AG10803 (cell line): ENCODE data around the gene SMCHD1.
A peak's percentile ranks its signal among the peaks of the same experiment; 100 is the strongest.
"Not testable (repeated sequence)": the region's sequence is repeated elsewhere in the genome, so short reads cannot be mapped to it uniquely, and the experiment has no call there.

Experiments used
- DNase-seq: peaks from one replicate; pipeline ENCODE4 v3.0.0; 2010; ENCODE audit warnings: low read depth
- H3K4me3 ChIP-seq: 2 replicates; pipeline ENCODE4 v1.5.1; 2011; ENCODE audit warnings: mild to moderate bottlenecking, low read length, control low read depth
- CTCF ChIP-seq: conservative IDR thresholded peaks from 2 replicates; pipeline ENCODE4 v1.5.1; 2011; ENCODE audit warnings: mild to moderate bottlenecking, low read length, control low read depth, inconsistent platforms

Gene SMCHD1

DNA sequence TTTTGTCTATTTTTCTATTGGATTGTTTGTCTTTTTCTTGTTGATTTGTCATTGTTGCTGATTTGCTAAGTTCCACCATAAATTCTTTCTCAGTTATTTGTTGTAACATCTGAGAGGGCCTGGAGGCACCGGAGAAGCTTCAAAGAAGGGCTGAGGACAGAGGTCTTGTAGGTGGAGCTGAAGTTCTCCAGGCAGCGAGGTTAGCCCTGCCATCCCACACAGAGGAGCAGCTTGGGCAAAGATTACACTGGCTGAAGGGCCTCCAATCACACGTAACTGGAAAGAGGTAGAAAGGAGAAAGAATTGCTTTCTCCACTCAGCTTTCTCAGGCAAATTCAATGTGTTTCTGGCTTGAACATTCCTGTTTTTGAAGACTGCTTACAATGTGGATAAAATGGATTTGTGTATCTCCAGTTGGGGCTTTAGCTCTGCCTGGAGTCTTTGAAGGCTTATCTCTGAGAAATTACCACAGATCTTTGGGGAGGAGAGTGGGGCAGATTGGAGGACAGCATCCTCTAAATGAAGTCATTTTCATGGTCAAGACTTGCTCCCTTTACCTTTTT is 170.2 kb downstream of the SMCHD1 start:
- no peak overlapping the region for H3K4me3 ChIP-seq
- no peak for DNase-seq
- TF ChIP-seq CTCF = no peak

DNA sequence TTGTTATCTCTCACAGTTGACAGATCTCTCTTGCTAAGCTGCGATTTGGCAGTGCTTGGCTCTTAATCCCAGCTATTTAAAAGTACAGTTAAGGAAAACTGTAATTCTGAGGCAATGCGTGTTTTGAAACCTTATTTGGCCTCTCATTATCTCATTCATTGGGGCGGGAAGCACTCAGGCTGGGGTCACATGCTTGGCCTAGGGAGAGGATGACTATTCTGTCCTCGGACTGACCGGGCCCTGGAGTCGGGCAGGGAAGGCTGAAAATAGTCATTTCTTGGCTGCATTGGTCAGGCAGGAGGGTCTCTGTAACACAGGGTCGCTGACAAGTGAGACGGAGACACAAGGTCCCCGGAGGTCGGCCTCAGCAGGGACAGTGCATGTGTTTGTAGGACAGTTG is 171.1 kb downstream of the SMCHD1 start:
- no peak overlapping the region for H3K4me3 ChIP-seq
- DNase-seq = peak; percentile 4
- TF ChIP-seq CTCF = no peak

- DNase-seq = no peak
- no peak for TF ChIP-seq CTCF
- no peak overlapping the region for H3K4me3 ChIP-seq
Observed at GRCh38 chr18:2827061-2827460, 171.5 kb downstream of the SMCHD1 start.

- DNase-seq, H3K4me3 ChIP-seq: not testable (repeated sequence)
Observed at GRCh38 chr18:2836118-2836517, 180.6 kb downstream of the SMCHD1 start.

GRCh38 chr18:2837290-2837689 is 181.8 kb downstream of the SMCHD1 start:
- not testable (repeated sequence) for H3K4me3 ChIP-seq, DNase-seq

- no peak overlapping the region for H3K4me3 ChIP-seq
- TF ChIP-seq CTCF = no peak
- DNase-seq = no peak
Observed at GRCh38 chr18:2839202-2839601, 183.7 kb downstream of the SMCHD1 start.

GRCh38 chr18:2840521-2840920 is 185.0 kb downstream of the SMCHD1 start:
- TF ChIP-seq CTCF = no peak
- no peak for DNase-seq
- H3K4me3 ChIP-seq = no peak overlapping the region

GRCh38 chr18:2843146-2843545 is 187.6 kb downstream of the SMCHD1 start:
- H3K4me3 ChIP-seq = no peak overlapping the region
- TF ChIP-seq CTCF = no peak
- no peak for DNase-seq
